ENCODE results near the gene PPP2R5E.
"Not testable (repeated sequence)": the region's sequence is repeated elsewhere in the genome, so short reads cannot be mapped to it uniquely, and the experiment has no call there.

Gene PPP2R5E

DNA sequence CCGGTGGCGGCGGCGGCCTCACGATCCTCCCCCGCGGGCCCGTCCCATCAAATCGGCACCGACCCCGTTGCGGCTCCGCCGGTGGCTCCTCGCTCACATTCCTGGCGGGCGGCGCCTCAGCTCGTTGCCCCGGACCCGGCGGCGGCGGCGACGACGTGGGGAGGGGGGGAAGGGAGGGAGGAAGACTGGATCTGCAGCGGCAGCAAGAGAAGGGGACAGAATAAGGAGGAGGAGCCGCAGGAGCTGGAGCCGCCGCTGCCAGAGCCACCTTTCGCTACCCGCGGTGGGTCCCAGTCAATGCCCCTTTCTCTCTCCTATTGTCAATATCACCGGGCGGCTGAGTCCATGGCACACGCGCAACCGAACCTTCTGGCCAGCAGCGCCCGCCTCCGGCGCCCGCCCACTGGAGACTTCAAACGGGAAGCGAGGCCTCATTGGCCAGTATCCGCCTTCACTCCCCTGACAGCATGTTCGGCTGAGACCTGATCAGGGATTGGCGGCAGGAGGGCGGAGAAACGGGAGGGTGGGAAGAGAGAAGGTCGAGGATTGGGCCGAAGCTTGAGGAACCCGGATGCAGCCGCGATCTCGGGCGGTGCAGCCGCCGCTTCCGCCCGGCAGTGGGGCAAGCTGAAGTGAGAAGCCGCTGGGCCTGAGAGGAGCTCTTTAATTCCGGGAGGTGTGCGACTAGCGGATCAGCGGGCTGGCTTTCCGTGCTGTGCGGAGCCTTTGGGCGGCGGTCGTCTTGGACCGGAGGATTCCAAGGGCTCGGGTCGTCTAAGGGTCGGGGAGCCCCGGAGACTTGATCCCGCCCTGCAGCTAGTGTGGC lies at the start of gene PPP2R5E:
Gene PPP2R5E, minus strand, starts transcription at position 378 of the 826 bp plus-strand sequence. CDS start 3,692 bp downstream, outside the sequence.
- DNase-seq = peak; percentile 96 to 98

DNA sequence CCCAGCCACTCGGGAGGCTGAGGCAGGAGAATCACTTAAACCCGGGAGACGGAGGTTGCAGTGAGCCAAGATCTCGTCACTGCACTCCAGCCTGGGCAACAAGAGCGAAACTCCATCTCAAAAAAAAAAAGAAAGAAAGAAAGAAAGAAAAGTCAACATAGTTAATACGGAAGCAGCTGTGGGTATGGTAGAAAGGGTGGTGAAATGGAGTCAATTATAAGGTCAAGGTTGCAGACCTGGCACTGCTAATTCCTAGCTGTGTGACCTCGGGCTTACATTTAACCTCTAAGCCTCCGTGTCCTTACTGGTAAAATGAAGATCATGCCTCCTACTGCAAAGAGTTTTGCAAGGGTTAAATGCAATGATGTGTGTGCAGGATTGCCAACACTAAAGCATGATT lies 39.9 kb upstream of the PPP2R5E start:
- DNase-seq = not testable (repeated sequence)

DNA sequence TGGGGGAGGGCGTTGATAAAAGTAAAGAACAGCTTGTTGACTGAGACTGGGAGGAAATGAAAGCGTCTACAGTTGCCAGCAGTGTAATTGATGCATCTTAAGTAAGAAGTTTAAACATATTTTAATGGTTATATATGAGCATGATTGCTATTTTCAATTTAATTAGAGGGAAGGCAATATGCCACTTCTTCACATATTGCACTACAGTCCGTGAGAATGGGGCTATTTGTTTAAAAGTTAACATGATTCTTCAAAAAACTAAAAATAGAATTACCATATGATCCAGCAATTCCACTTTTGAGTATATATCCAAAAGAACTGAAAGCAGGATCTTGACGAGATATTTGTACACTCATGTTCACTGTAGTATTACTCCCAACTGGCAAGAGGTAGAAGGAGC lies 38.3 kb upstream of the PPP2R5E start:
- no peak for DNase-seq

- no peak for DNase-seq
Observed at GRCh38 chr14:63578300-63578699, 35.1 kb upstream of the PPP2R5E start.

GRCh38 chr14:63573581-63573980 lies 30.4 kb upstream of the PPP2R5E start:
- DNase-seq = no peak

DNA sequence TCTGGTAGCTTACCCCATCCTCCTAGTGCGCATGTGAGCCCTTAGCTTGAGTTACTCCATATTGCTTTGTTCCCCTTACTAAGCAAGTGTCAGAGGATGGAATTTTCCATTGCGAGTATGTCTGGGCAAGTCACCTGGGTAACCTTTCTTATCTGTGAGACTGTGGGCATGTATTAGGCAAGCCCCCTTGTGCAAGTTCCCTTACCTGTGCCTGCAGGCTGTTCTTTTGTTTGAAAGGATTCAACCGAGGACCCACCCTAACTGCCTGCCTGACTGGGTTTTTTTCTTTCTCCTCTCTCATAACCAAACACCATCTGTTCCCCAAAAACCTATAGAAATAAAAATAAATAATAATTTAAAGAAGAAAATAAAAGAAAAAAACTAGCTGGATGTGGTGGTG lies 22.3 kb upstream of the PPP2R5E start:
- no peak for DNase-seq

DNA sequence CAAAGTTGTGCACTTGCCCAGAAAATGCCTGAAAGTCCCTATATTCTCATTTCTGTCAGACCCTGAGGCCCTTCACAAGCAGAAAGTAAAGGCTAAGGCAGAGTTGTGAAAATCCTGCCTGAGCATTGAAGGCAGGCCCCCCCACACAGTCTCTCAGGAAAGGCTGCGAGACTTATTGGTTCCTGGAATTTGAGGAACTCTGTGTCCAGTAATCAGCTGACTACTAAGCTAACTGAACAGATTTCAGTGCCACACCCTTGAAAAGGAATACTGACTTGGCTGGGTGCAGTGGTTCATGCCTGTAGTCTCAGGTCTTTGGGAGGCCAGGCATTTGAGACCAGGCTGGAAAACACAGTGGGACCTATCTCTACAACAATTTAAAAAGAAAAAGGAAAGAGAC lies 21.1 kb upstream of the PPP2R5E start:
- DNase-seq = no peak

DNA sequence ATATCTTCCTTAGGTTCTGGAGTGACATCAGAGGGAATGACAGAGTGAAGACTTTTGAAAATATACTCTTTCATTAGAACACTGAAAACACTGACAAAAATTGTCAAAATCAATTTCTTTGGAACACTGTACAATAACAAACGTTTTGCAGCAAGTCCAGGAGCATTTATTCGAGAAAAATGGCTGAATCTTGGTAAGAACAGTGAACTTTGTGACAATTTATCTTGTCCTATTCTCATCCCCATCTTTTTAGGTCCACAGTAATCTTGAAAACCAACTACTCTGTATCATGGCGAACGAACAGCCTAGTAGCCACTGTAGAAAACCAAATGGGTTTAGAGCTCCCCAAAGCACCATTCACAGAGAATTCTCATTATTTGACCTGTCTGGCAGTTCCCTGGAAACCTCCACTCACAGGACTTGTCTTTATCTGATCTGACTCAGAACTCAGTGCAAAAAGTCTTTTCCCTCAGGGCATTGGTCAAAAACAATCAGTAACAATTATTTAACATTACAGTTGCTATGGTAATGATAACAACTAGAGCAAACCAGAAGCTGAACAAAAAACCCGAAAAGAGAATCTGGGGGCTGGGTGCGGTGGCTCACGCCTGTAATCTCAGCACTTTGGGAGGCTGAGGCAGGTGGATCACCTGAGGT lies 20.3 kb upstream of the PPP2R5E start:
- DNase-seq = no peak

GRCh38 chr14:63562405-63562804 lies 19.2 kb upstream of the PPP2R5E start:
- no peak for DNase-seq

DNA sequence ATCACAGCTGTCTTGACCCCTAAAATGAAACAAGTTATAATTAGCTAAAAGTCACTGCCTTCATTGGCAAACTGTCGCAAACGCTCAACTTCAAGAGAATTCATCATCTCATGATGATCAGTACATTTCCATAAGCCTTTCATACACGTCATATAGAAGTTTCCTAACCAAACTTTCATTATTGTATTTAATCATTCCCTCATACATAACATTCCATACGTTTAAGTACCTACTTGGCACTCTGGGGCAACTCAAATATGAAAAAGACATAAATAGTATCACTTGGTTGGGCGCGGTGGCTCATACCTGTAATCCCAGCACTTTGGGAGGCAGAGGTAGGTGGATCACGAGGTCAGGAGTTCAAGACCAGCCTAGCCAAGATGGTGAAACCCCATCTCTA lies 12.4 kb upstream of the PPP2R5E start:
- no peak for DNase-seq

DNA sequence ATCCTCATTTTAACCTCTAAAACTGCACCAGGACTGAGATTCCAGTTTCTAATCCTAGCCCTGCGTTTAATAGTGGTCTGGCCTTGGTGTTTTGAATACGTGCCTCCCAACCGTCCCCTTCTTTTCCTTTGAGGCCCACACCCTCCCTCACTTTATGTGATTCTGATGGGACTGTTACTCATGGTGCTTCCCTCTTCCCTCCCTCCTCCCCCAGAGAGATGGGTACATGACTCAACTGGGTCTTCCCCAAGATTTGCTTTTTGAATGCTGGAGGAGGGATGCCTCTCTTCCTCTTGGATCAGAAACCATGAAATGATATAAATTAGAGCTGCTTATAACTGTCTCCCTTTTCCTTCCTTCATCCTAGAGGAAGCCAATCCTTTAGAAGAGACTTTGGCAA lies 8.2 kb upstream of the PPP2R5E start:
- DNase-seq = no peak

- DNase-seq = no peak
Observed at GRCh38 chr14:63547798-63548335, 4.7 kb upstream of the PPP2R5E start.

GRCh38 chr14:63545431-63545830 lies 2.3 kb upstream of the PPP2R5E start:
- DNase-seq = no peak

DNA sequence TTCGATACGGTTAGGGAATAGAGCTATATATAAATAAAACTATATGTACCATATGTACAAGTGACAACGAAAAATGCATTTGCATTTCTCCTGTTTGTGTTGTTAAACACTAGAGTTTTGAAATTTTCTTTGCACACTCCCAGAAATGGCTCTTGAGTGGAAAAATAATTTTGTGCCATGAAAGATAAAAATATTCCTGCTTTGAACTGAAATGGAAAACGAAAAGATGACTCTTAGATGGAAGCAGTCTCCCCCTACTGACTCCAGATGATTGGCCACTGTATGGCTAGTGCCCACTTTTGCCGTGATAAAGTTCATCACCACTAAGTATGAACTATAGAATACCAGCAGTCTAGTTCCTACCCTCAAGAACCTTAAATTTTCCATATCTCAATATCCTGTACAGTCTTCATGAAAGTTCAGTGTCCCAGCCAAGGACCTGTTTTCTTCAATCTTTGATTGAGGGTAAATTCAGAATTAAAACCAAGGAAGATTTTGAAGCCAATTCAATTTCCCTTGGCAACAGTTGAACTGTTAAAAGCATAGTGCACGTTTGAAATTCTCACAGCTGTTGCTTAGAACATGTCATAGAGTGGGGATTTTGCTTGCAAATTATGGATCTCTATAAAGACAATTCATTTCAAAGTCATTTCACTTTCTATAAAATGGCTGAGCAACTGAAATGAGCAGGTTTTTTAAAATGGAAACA lies 1.6 kb upstream of the PPP2R5E start:
- peak in 1 of 2 experiments; percentile 19 for DNase-seq

DNA sequence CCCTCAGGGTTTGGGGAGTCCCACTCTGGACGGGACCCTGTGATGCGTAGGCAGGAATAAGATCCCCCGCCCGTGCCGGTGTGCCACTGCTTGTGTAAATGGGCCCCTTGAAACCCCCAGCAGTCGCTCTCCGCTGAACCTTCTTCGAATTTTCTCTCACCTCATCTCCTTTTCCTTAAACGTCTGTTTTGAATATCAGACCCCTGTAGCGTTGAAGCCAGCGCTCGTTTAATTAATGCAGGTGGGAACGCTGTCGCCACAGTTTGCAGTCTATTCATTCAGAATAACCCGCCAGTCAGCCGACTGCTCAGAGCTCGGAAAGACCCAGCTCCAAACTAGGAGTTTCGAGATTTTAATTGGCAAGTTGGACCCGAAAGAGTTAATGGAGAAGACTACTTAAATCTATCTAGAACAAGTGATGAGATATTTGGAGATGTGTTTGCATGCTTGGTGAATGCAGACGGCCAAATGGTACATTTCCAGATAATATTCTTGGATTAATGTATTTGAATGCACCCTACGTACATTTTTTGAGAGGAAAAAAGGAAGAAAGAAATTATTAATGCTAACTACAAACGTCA lies 739 bp upstream of the PPP2R5E start:
- peak in 1 of 2 experiments; percentile 13 for DNase-seq

DNA sequence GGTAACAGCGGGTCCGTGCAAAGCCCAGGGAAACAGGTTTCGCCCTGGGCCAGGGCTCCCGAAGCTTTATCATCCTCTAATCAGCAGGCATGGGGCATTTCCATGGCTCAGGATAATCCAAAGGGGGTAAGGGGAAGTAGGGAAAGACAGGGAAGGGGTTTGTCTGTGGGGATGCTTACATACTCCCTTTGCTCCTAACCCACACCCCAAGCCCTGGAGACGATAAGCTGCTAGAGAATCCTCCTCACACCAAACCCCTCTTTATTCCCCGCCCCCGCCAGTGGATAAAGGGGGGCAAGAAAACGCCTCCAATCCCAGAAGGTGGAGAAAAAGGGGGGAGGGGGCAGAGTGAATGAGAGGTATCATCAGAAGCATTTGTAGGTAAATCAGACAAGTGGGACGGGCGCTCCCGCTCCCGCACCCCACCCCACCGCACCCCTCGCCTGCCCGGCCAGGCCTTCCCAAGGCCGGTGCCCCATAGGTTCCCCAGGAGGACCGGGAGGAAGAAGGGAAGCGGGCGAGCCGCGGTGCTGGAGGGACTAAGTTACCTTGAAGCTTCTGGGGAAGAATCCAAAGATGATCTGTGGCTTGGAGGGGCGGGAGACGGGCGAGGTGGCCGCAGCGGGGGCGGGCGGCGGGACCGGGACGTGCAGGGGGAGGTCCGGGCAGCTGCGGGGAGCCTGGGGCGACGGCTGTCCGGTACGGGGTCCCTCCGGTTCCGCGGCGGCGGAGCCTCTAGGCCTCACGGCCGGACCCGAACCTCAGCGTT lies 762 bp downstream of the PPP2R5E start:
- peak in 1 of 2 experiments; percentile 19 for DNase-seq

DNA sequence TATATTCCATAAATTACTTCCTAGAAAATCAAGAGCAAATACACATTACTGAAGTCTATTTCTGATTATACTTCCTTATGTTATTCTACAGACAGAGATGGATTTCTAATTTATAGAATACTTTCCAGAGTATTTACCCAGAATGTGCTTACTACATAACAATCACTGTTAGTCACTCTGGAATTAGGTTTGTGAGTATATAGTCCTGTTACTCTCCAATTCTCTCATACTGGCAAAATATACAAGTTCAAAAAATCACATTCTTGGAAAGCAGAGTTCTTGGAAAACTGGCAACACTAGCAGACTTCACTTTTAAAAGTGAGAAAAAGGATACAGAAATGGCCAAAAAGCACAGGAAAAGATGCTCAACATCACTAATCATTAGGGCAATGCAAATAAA lies 7.3 kb downstream of the PPP2R5E start:
- no peak for DNase-seq

GRCh38 chr14:63533474-63533873 lies 9.7 kb downstream of the PPP2R5E start:
- DNase-seq = no peak

DNA sequence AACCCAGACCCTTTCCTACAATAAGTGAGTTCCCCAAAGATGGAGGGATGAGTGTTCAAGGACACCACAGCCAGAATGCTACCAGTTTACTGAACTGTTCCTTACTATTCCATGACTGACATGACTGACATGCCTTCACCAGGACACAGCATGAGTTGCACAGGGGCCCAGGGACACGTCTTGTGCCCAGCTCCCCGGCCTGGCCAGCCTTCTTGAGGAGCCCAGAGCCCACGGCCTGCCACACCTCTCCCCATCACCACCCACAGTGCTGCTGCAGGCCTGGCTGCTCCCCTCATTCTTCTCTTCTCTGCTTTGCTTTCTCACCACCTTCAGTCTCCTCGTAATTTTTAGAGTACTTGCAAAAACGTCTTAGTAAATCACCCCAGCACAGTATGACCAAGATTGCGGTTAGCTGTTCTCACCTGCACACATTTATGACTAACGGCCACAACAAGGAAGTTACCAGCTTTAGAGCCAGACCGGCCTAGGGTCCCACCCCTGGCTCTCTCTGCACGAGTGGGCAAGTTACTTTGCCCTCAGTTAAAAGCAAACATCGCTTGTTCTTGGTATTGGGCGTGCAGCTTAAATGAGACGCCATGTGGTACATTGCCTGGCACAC lies 18.5 kb downstream of the PPP2R5E start:
- no peak for DNase-seq

DNA sequence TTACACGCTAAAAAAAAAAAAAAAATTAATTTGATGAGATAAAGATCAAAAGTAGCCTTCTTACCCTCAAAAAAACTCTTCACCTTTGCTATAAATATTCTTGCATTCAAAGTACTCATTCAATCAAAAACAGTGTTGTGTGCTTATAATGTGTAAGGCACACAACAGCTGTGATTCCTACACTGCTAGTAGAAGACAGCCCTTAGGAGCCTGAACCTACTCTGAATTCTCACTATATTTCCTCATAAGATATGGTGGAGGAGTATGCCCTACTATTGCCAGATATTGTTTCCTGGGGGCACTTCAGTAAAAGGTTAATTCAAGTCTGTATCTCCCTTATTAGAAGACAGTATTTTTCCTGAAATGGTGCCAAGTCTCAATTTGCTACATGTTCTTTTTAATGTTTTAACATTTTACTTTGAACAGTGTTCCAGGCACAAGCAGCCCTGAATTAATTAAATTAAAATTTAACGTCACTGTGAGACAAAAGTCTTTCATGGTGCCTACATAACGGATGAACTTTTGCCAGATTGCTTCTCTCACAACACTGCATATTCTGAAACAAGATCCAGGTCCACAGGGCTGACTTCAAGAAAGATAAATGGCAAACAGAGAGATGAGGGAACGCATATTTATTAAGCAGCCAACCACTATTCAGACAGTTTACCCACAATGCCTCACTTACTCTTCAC lies 19.3 kb downstream of the PPP2R5E start:
- DNase-seq = no peak

DNA sequence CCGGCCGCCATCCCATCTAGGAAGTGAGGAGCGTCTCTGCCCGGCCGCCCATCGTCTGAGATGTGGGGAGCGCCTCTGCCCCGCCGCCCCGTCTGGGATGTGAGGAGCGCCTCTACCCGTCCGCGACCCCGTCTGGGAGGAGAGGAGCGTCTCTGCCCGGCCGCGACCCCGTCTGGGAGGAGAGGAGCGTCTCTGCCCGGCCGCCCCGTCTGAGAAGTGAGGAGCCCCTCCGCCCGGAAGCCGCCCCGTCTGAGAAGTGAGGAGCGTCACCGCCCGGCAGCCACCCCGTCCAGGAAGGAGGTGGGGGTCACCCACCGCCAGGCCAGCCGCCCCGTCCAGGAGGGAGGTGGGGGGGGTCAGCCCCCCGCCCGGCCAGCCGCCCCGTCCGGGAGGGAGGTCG lies 20.7 kb downstream of the PPP2R5E start:
- DNase-seq = not testable (repeated sequence)

All from SHP77 (cell line).